ENCODE measurements around the gene DAAM1. TPM values are rescaled to one million over a fixed set of nuclear protein-coding genes. Genes with fewer than 3 reads are reported as not detected.

DAAM1 gene
- total and polyA plus RNA-seq, 7 donors: 5.7 to 37.1 (median 8.9) TPM

- no peak for DNase-seq
- Histone ChIP-seq H3K4me3 (no peak overlapping the region), H3K27ac (no peak overlapping the region), H3K4me1 (peaks cover 3% of the 10 kb centered on the region), H3K36me3 (ENCODE audit: insufficient read depth in 1 of 2, low read depth in 1 of 2) (peaks cover 0 to 22% of the 10 kb centered on the region in 2 donors), H3K9me3 (no peaks in the 10 kb centered on the region), H3K27me3 (ENCODE audit: insufficient read depth in 3 of 3, low read length in 2 of 3) (no peaks in the 10 kb centered on the region)
- no peak for ATAC-seq
- TF ChIP-seq CTCF (IDR thresholded peaks at IDR 0.05): no peak
- 58 to 68% (median 59%) methylated on average over 5 of the region's 5 CpGs for WGBS, 3 donors
- intact Hi-C loops (cut with DNase I): no loop called here
These were observed 159.0 kb downstream of the DAAM1 start for GRCh38 chr14:59347511-59347900.

GRCh38 chr14:59347915-59348314, 159.4 kb downstream of the DAAM1 start:
- Histone ChIP-seq H3K9me3 (no peaks in the 10 kb centered on the region), H3K4me3 (no peak overlapping the region), H3K27ac (no peak overlapping the region), H3K4me1 (peaks cover 2% of the 10 kb centered on the region), H3K27me3 (ENCODE audit: insufficient read depth in 3 of 3, low read length in 2 of 3) (no peaks in the 10 kb centered on the region), H3K36me3 (ENCODE audit: insufficient read depth in 1 of 2, low read depth in 1 of 2) (peaks cover 0 to 23% of the 10 kb centered on the region in 2 donors)
- 90% methylated on average over 3 of the region's 3 CpGs for WGBS, 3 donors
- intact Hi-C loops (cut with DNase I): no loop called here
- no peak for TF ChIP-seq CTCF (IDR thresholded peaks at IDR 0.05)
- ATAC-seq: no peak
- no peak for DNase-seq

- H3K4me1 ChIP-seq: no peaks in the 10 kb centered on the region
- peaks cover 3 to 32% of the 10 kb centered on the region in 2 donors for H3K36me3 ChIP-seq (ENCODE audit: insufficient read depth in 1 of 2, low read depth in 1 of 2)
- H3K27me3 ChIP-seq (ENCODE audit: insufficient read depth in 3 of 3, low read length in 2 of 3): no peaks in the 10 kb centered on the region
- H3K4me3 ChIP-seq: no peak overlapping the region
- no peak for ATAC-seq
- H3K9me3 ChIP-seq: no peaks in the 10 kb centered on the region
- TF ChIP-seq CTCF (IDR thresholded peaks at IDR 0.05): no peak
- peak overlapping the region; percentile 7 for H3K27ac ChIP-seq
- intact Hi-C loops (cut with DNase I): no loop called here
- DNase-seq: no peak
- 57 to 74% (median 61%) methylated on average over 4 of the region's 4 CpGs for WGBS, 3 donors
These were observed 160.8 kb downstream of the DAAM1 start for GRCh38 chr14:59349258-59349701.

- H3K36me3 ChIP-seq (ENCODE audit: insufficient read depth in 1 of 2, low read depth in 1 of 2): peaks cover 10 to 43% of the 10 kb centered on the region in 2 donors
- no peak overlapping the region for H3K4me3 ChIP-seq
- no peak for DNase-seq
- no peak overlapping the region for H3K27ac ChIP-seq
- intact Hi-C loops (cut with DNase I): no loop called here
- H3K4me1 ChIP-seq: peaks cover 11% of the 10 kb centered on the region
- no peak for ATAC-seq
- WGBS, 3 donors: 55 to 72% (median 63%) methylated on average over 3 of the region's 3 CpGs
- no peaks in the 10 kb centered on the region for H3K27me3 ChIP-seq (ENCODE audit: insufficient read depth in 3 of 3, low read length in 2 of 3)
- H3K9me3 ChIP-seq: no peaks in the 10 kb centered on the region
- TF ChIP-seq CTCF (IDR thresholded peaks at IDR 0.05): no peak
These were observed 164.5 kb downstream of the DAAM1 start for GRCh38 chr14:59352961-59353360.

- intact Hi-C loops (cut with DNase I): no loop called here
These were observed 166.2 kb downstream of the DAAM1 start for GRCh38 chr14:59354666-59355065.

More at GRCh38 chr14:59354666-59355065, 166.2 kb downstream of the DAAM1 start:
- Histone ChIP-seq H3K36me3 (ENCODE audit: insufficient read depth in 1 of 2, low read depth in 1 of 2) (peaks cover 10 to 29% of the 10 kb centered on the region in 2 donors), H3K27me3 (ENCODE audit: insufficient read depth in 3 of 3, low read length in 2 of 3) (no peaks in the 10 kb centered on the region), H3K9me3 (no peaks in the 10 kb centered on the region), H3K4me1 (peaks cover 19% of the 10 kb centered on the region), H3K4me3 (no peak overlapping the region), H3K27ac (no peak overlapping the region)
- 43 to 75% (median 63%) methylated on average over 3 of the region's 3 CpGs for WGBS, 3 donors
- TF ChIP-seq CTCF (IDR thresholded peaks at IDR 0.05): no peak
- ATAC-seq (peak in 3 of 4 donors; percentile 57 to 71 (median 60)), DNase-seq (no peak)
